ENCODE results near the gene SOWAHA.

The SOWAHA gene

GRCh38 chr5:132859889-132860437, 46.9 kb downstream of the SOWAHA start:
- Histone ChIP-seq H3K4me1 (ENCODE audit: control insufficient read depth in 5 of 5, insufficient read depth in 5 of 5, low read length in 5 of 5) (no peaks in the 10 kb centered on the region), H3K9me3 (ENCODE audit: control insufficient read depth in 5 of 5, low read length in 5 of 5) (no peaks in the 10 kb centered on the region), H3K27ac (ENCODE audit: low read depth, low read length) (no peak overlapping the region), H3K9ac (ENCODE audit: low read length in 5 of 5) (no peak overlapping the region), H3K27me3 (ENCODE audit: control insufficient read depth in 5 of 5, insufficient read depth in 4 of 5, low read length in 5 of 5) (peaks cover 0 to 3% (median 0%) of the 10 kb centered on the region in 5 donors), H3K36me3 (ENCODE audit: control insufficient read depth in 5 of 5, insufficient read depth in 5 of 5, low read length in 5 of 5) (no peaks in the 10 kb centered on the region), H3K4me3 (ENCODE audit: low read depth in 1 of 5, low read length in 5 of 5) (no peak overlapping the region)

- H3K9me3 ChIP-seq (ENCODE audit: control insufficient read depth in 5 of 5, low read length in 5 of 5) = no peaks in the 10 kb centered on the region
- no peak overlapping the region for H3K4me3 ChIP-seq (ENCODE audit: low read depth in 1 of 5, low read length in 5 of 5)
- H3K27ac ChIP-seq (ENCODE audit: low read depth, low read length) = no peak overlapping the region
- H3K9ac ChIP-seq (ENCODE audit: low read length in 5 of 5) = no peak overlapping the region
- H3K36me3 ChIP-seq (ENCODE audit: control insufficient read depth in 5 of 5, insufficient read depth in 5 of 5, low read length in 5 of 5) = no peaks in the 10 kb centered on the region
- H3K4me1 ChIP-seq (ENCODE audit: control insufficient read depth in 5 of 5, insufficient read depth in 5 of 5, low read length in 5 of 5) = peaks cover 0 to 5% (median 3%) of the 10 kb centered on the region in 5 donors
- H3K27me3 ChIP-seq (ENCODE audit: control insufficient read depth in 5 of 5, insufficient read depth in 4 of 5, low read length in 5 of 5) = no peaks in the 10 kb centered on the region
Measured at GRCh38 chr5:132860742-132861141, 47.6 kb downstream of the SOWAHA start.

GRCh38 chr5:132865668-132866341, 52.7 kb downstream of the SOWAHA start:
- H3K27me3 ChIP-seq (ENCODE audit: control insufficient read depth in 5 of 5, insufficient read depth in 4 of 5, low read length in 5 of 5) = no peaks in the 10 kb centered on the region
- H3K4me3 ChIP-seq (ENCODE audit: low read depth in 1 of 5, low read length in 5 of 5) = peak overlapping the region; percentile 58 to 92 (median 81)
- H3K4me1 ChIP-seq (ENCODE audit: control insufficient read depth in 5 of 5, insufficient read depth in 5 of 5, low read length in 5 of 5) = peaks cover 0 to 25% (median 15%) of the 10 kb centered on the region in 5 donors
- no peaks in the 10 kb centered on the region for H3K9me3 ChIP-seq (ENCODE audit: control insufficient read depth in 5 of 5, low read length in 5 of 5)
- H3K36me3 ChIP-seq (ENCODE audit: control insufficient read depth in 5 of 5, insufficient read depth in 5 of 5, low read length in 5 of 5) = peaks cover 0 to 22% (median 16%) of the 10 kb centered on the region in 5 donors
- peak overlapping the region; percentile 94 for H3K27ac ChIP-seq (ENCODE audit: low read depth, low read length)
- peak overlapping the region; percentile 12 to 95 (median 82) for H3K9ac ChIP-seq (ENCODE audit: low read length in 5 of 5)
